HG03571 (cell line): ENCODE data around the gene ZYX.
"Not testable (repeated sequence)": the region's sequence is repeated elsewhere in the genome, so short reads cannot be mapped to it uniquely, and the experiment has no call there.

Experiments used
- ATAC-seq: cut with Tn5 transposase; IDR thresholded peaks from one replicate; pipeline ENCODE4 v1.9.1; 2021; ENCODE audit not compliant: unreplicated experiment

ZYX gene

DNA sequence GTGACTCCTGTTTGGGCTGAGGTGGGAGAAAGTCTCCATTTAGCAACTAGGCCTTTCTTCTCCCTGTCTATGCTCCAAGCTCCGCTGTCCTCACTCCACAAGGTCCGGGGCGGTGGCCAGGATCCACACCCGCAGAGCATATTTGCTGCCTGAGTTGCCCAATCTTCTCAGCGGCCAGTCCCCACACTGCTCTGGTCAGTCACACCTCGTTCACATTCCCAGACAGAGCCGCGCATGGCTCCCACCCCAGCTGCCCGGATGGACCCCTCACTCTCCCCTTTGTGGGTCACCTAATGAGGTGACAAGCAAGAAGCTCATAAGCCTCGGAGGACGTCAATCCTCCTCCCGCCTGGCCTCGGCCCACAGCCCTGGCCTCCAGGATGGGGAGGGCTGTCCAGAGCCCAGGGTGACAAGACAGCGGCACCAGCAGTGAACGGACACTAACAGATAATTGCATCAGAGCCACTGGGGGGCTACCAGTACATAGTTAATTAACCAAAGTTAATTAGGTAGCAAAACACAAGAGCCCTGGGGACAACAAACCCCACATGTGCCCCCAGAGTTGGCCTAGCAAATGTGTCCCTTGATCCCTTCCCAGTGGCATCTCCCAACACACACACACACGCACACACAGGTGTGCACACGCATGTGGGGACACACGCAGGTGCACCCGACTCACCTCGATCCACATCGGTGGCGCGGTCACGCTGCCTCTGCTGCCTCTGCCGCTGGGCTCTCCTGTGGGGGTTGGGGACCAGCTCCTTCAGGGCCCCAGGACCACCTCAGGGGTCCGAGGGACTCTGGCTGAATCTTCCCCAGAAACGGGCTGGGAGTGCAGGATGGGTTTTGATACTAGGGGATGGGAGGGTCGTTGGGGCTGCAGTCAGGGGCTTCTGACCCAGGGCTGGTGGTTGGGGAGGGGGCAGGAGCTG lies 15.7 kb downstream of the ZYX start:
- ATAC-seq = no peak

GRCh38 chr7:143397710-143398530 lies 16.8 kb downstream of the ZYX start:
- ATAC-seq = no peak

GRCh38 chr7:143398616-143399015 lies 17.5 kb downstream of the ZYX start:
- no peak for ATAC-seq

- no peak for ATAC-seq
Measured at GRCh38 chr7:143399151-143399550, 18.0 kb downstream of the ZYX start.

GRCh38 chr7:143399642-143400041 lies 18.5 kb downstream of the ZYX start:
- no peak for ATAC-seq

GRCh38 chr7:143401265-143401664 lies 20.1 kb downstream of the ZYX start:
- ATAC-seq = no peak

DNA sequence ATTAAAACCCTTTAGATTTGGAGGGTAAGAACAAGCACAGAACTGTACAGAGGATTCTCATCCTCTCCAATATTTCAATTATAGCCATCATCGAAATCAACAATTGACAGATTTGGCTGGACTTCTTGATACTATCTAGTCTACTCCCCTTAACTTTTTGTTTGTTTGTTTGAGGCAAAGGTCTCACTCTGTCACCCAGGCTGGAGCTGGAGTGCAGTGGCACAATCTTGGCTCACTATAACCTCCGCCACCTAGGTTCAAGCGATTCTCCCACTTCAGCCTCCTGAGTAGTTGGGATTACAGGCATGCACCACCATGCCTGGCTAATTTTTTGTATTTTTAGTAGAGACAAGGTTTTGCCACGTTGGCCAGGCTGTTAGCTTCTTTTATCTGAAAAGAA lies 21.1 kb downstream of the ZYX start:
- ATAC-seq = not testable (repeated sequence)

GRCh38 chr7:143405173-143406001 lies 24.2 kb downstream of the ZYX start:
- ATAC-seq = no peak

GRCh38 chr7:143406002-143406357 lies 24.8 kb downstream of the ZYX start:
- ATAC-seq = no peak

GRCh38 chr7:143407287-143408251 lies 26.4 kb downstream of the ZYX start:
- ATAC-seq = no peak

GRCh38 chr7:143408252-143408685 lies 27.1 kb downstream of the ZYX start:
- ATAC-seq = no peak

DNA sequence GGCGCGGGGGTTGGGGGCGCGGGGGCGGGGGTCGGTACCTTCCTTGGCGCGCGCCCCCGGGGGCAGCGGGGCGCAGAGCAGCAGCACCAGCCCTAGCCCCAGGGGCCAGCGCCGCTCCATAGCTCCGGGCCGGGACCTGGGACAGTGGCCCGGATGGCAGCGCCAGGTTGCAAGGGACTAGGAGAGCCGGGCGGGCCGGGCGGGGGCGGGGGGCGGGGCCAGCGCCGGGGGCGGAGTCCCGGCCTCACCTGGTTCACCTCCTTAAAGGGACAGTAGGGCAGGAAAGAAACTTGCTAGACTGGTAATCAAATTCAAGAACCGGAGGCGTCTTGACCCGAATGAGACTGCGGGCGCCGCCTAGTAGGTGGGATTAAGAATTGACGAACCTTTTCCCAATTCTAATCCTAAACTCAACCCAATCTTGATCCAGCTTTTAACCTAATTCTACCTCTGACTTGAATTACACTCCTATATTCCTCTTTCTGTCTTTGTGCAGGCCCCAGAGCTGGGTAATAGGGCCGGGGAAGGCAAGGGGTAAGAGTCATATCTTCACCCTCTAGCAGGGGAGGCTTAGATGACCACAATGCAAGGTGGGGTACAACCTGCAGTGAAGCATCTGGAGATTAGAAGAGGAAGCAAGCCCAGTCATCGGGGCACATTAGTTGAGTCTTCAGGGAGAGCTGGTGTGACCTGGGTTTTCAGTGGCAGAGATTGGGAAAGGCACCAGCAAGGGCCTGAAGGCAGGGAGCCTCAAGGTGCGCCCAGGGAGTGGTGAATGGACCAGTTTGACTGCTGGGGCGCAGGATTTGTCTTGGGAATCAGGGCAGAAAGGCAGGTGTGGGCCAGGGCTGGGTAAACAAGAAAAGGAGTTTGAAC lies 27.8 kb downstream of the ZYX start, which contains the start of gene EPHA1:
EPHA1 (minus strand) TSS at position 171 of the 876 bp plus-strand sequence; CDS start at position 120, 51 bp downstream.
- no peak for ATAC-seq

- ATAC-seq = no peak
Measured at GRCh38 chr7:143410521-143411004, 29.4 kb downstream of the ZYX start.

GRCh38 chr7:143411976-143412708 lies 31.0 kb downstream of the ZYX start:
- no peak for ATAC-seq

- no peak for ATAC-seq
Measured at GRCh38 chr7:143413123-143413522, 32.0 kb downstream of the ZYX start.

DNA sequence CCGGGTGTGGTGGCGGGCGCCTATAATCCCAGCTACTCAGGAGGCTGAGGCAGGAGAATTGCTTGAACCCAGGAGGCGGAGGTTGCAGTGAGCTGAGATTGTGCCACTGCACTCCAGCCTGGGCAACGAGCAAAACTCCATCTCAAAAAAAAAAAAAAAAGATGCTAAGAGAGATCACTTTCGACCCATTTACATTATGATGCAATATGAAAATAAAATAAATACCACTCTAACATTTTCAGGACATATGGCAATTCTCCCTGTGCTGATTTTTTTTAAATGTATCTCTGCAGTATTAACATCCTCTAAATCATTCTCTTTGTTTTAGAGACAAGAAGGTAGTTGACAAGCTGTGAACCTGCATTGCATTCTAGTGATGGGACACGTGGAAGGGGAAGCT lies 34.1 kb downstream of the ZYX start:
- ATAC-seq = not testable (repeated sequence)

- no peak for ATAC-seq
Measured at GRCh38 chr7:143415742-143416397, 34.7 kb downstream of the ZYX start.
